ENCODE results near the gene PLA2G4A. TPM values are rescaled to one million over a fixed set of nuclear protein-coding genes. Genes with fewer than 3 reads are reported as not detected.

The PLA2G4A gene
- total RNA-seq, 1 donor from 2014 or later = 2.8 TPM

DNA sequence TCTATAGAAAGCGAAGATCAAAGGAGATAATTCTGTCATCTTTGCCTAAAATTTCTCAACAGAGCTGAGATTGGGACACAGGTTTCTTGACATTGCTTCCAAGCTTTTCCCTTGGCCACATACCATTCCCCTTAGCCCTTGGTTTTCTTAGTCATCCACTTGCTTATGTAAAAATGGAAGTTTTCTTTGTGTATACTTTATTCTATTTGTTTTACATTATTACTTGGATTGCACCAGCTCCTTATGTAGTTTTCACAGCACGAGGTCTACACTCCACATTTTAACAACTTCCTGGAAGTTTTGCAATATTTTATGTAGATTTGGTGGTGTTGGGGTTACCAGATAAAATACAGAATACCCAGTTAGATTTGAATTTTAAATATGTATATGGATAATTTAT, 129.8 kb downstream of the PLA2G4A start:
- Mint-ChIP-seq H3K36me3 (no peaks in the 10 kb centered on the region), H3K27ac (no peak overlapping the region), H3K9me3 (no peaks in the 10 kb centered on the region), H3K27me3 (no peaks in the 10 kb centered on the region), H3K4me1 (ENCODE audit: unreplicated experiment) (no peaks in the 10 kb centered on the region), H3K4me3 (no peak overlapping the region)
- no peak for DNase-seq (ENCODE audit: extremely low spot score, unreplicated experiment)
- TF ChIP-seq, protein P1, sequence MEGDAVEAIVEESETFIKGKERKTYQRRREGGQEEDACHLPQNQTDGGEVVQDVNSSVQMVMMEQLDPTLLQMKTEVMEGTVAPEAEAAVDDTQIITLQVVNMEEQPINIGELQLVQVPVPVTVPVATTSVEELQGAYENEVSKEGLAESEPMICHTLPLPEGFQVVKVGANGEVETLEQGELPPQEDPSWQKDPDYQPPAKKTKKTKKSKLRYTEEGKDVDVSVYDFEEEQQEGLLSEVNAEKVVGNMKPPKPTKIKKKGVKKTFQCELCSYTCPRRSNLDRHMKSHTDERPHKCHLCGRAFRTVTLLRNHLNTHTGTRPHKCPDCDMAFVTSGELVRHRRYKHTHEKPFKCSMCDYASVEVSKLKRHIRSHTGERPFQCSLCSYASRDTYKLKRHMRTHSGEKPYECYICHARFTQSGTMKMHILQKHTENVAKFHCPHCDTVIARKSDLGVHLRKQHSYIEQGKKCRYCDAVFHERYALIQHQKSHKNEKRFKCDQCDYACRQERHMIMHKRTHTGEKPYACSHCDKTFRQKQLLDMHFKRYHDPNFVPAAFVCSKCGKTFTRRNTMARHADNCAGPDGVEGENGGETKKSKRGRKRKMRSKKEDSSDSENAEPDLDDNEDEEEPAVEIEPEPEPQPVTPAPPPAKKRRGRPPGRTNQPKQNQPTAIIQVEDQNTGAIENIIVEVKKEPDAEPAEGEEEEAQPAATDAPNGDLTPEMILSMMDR (conservative IDR thresholded peaks at IDR 0.05) = no peak

DNA sequence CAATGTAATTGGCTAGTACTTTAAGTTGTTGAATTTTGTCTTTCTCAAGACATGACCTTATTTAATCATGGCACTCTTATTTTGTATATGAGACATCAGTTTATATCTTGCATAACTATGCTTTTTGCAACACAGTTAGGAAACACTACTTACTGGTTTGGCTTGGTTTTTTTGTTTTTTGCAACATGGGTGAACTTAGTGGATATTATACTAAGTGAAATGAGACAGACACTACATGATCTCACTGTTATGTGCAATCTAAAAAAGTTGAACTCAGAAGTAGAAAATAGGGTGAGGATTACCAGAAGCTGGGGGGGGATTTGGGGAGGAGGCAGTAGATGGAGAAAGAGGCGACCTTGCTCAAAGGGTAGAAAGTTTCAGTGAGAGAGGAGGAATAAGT, 132.1 kb downstream of the PLA2G4A start:
- no peak for DNase-seq (ENCODE audit: extremely low spot score, unreplicated experiment)
- Mint-ChIP-seq H3K27ac (no peak overlapping the region), H3K4me3 (no peak overlapping the region), H3K36me3 (no peaks in the 10 kb centered on the region), H3K9me3 (no peaks in the 10 kb centered on the region), H3K4me1 (ENCODE audit: unreplicated experiment) (no peaks in the 10 kb centered on the region), H3K27me3 (no peaks in the 10 kb centered on the region)
- TF ChIP-seq, protein P1 (conservative IDR thresholded peaks at IDR 0.05) = no peak

DNA sequence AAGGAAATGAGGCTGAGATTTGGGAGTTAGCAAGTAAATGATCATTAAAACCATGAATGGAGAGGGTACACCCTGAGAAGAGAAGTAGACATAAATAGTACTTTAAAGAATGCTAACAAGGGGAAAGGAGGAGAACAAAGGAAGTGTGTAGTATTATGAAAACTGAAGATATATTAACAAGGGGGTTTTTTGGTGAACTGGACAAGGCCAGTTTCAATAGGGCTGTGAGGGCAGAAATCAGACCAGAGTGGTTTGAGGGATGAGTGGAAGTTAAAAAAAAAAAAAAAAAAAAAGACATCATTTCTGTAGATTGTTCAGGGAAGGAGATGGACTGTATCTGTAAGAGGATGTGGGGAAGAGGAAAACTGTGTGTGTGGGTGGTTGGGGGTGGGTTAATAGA, 137.1 kb downstream of the PLA2G4A start:
- no peaks in the 10 kb centered on the region for H3K4me1 Mint-ChIP-seq (ENCODE audit: unreplicated experiment)
- H3K27me3 Mint-ChIP-seq = no peaks in the 10 kb centered on the region
- H3K9me3 Mint-ChIP-seq = no peaks in the 10 kb centered on the region
- H3K4me3 Mint-ChIP-seq = no peak overlapping the region
- no peaks in the 10 kb centered on the region for H3K36me3 Mint-ChIP-seq
- H3K27ac Mint-ChIP-seq = no peak overlapping the region
- DNase-seq (ENCODE audit: extremely low spot score, unreplicated experiment) = no peak
- TF ChIP-seq, protein P1 (conservative IDR thresholded peaks at IDR 0.05) = no peak

DNA sequence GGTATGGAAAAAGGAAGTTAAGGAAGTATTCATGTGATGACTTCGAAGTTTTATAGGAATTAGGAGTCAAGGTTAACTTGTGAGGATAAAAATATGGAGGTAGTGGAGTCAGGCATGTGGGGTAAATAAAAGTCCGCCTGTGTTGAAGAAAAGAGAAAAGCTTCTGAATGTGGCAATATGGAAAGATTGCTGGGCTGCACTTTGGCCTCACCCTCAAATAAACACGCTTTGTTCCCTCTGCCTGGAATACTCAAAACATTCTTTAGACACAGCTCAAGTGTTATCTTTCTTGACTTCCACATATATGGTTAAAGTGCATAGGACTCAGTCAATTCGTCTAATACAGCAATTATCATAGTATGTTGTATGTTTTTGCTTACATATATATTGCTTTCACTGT, 137.7 kb downstream of the PLA2G4A start:
- no peak overlapping the region for H3K4me3 Mint-ChIP-seq
- TF ChIP-seq, protein P1 (conservative IDR thresholded peaks at IDR 0.05) = no peak
- no peaks in the 10 kb centered on the region for H3K9me3 Mint-ChIP-seq
- no peak for DNase-seq (ENCODE audit: extremely low spot score, unreplicated experiment)
- no peaks in the 10 kb centered on the region for H3K4me1 Mint-ChIP-seq (ENCODE audit: unreplicated experiment)
- H3K27ac Mint-ChIP-seq = no peak overlapping the region
- H3K36me3 Mint-ChIP-seq = no peaks in the 10 kb centered on the region
- H3K27me3 Mint-ChIP-seq = no peaks in the 10 kb centered on the region

DNA sequence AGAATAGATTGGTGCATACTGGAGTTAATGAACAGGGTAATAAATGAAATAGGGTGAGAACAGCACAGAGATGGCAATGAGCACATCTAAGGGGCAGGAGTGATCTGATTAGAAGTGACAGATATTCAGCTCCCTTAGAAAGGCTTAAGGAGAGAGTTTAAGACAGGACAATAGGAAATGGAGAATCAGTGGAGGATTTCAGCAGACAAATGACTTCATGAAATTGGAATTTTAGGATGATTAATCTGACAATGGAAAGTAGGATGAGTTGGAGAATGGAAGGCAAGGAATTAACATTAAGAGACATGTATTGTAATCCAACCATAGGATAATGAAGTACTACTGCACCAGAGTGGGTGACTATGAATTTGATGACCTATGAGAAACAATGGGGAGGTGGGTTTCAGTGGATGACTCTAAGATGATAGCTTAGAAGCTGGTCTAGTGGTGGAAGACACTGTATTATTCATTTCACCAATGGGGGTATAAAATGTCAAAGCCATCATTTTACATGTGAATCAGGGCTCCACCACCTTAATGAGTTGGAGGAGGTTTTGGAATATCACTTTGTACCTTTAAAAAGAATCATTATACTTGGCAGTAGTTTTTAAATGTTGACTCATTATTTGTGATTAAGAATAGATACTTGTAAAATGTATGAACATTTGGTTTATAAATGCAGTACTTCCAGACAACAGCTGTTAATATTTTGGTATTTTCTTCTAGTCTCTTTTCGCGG, 139.1 kb downstream of the PLA2G4A start:
- no peaks in the 10 kb centered on the region for H3K36me3 Mint-ChIP-seq
- no peaks in the 10 kb centered on the region for H3K27me3 Mint-ChIP-seq
- TF ChIP-seq, protein P1 (conservative IDR thresholded peaks at IDR 0.05) = no peak
- no peak for DNase-seq (ENCODE audit: extremely low spot score, unreplicated experiment)
- H3K27ac Mint-ChIP-seq = no peak overlapping the region
- no peaks in the 10 kb centered on the region for H3K4me1 Mint-ChIP-seq (ENCODE audit: unreplicated experiment)
- H3K4me3 Mint-ChIP-seq = no peak overlapping the region
- H3K9me3 Mint-ChIP-seq = no peaks in the 10 kb centered on the region
